ENCODE measurements around the gene ELP5.

ELP5 gene

GRCh38 chr17:7252176-7253043 is at the start of gene ELP5:
Gene ELP5, plus strand, starts transcription at chr17:7252215. Its CDS starts 336 bp downstream, at chr17:7252551.
- H3K27me3 ChIP-seq (ENCODE audit: low read depth): no peaks in the 10 kb centered on the region
- in situ Hi-C loops (cut with MboI; ENCODE audit: low sequenced_read_pairs): no loop called here

GRCh38 chr17:7203391-7203790 is 48.6 kb upstream of the ELP5 start:
- Histone ChIP-seq H3K36me3 (replicated peaks) (no peaks in the 10 kb centered on the region), H3K27me3 (ENCODE audit: low read depth) (no peaks in the 10 kb centered on the region), H3K9me3 (no peaks in the 10 kb centered on the region), H3K4me3 (no peak overlapping the region), H3K4me1 (no peaks in the 10 kb centered on the region)
- in situ Hi-C loops (cut with MboI; ENCODE audit: low sequenced_read_pairs): no loop called here
- DNase-seq (ENCODE audit: low spot score in 2 of 2): no peak

More at GRCh38 chr17:7252176-7253043, at the start of gene ELP5:
- DNase-seq (ENCODE audit: low spot score in 2 of 2): peak; percentile 89 to 96
- Histone ChIP-seq H3K9me3 (no peaks in the 10 kb centered on the region), H3K4me1 (peaks cover 16% of the 10 kb centered on the region), H3K36me3 (replicated peaks) (peaks cover 28% of the 10 kb centered on the region), H3K4me3 (peak within 1 kb of the TSS; percentile 99)

- in situ Hi-C loops (cut with MboI; ENCODE audit: low sequenced_read_pairs): no loop called here
- no peak for DNase-seq (ENCODE audit: low spot score in 2 of 2)
- Histone ChIP-seq H3K36me3 (replicated peaks) (no peaks in the 10 kb centered on the region), H3K4me1 (no peaks in the 10 kb centered on the region), H3K27me3 (ENCODE audit: low read depth) (no peaks in the 10 kb centered on the region), H3K4me3 (no peak overlapping the region), H3K9me3 (no peaks in the 10 kb centered on the region)
Measured at GRCh38 chr17:7204336-7204735, 47.7 kb upstream of the ELP5 start.

GRCh38 chr17:7204828-7205461 is 47.1 kb upstream of the ELP5 start:
- in situ Hi-C loops (cut with MboI; ENCODE audit: low sequenced_read_pairs): no loop called here
- Histone ChIP-seq H3K9me3 (no peaks in the 10 kb centered on the region), H3K27me3 (ENCODE audit: low read depth) (no peaks in the 10 kb centered on the region), H3K4me1 (no peaks in the 10 kb centered on the region), H3K36me3 (replicated peaks) (no peaks in the 10 kb centered on the region), H3K4me3 (no peak overlapping the region)
- DNase-seq (ENCODE audit: low spot score in 2 of 2): peak in 1 of 2 experiments; percentile 58

GRCh38 chr17:7205561-7205960 is 46.5 kb upstream of the ELP5 start:
- in situ Hi-C loops (cut with MboI; ENCODE audit: low sequenced_read_pairs): no loop called here
- Histone ChIP-seq H3K36me3 (replicated peaks) (no peaks in the 10 kb centered on the region), H3K9me3 (no peaks in the 10 kb centered on the region), H3K4me3 (no peak overlapping the region), H3K4me1 (no peaks in the 10 kb centered on the region), H3K27me3 (ENCODE audit: low read depth) (no peaks in the 10 kb centered on the region)
- no peak for DNase-seq (ENCODE audit: low spot score in 2 of 2)

GRCh38 chr17:7207120-7208001 is 44.7 kb upstream of the ELP5 start:
- H3K27me3 ChIP-seq (ENCODE audit: low read depth): no peaks in the 10 kb centered on the region
- no peak overlapping the region for H3K4me3 ChIP-seq
- in situ Hi-C loops (cut with MboI; ENCODE audit: low sequenced_read_pairs): no loop called here
- DNase-seq (ENCODE audit: low spot score in 2 of 2): no peak
- H3K36me3 ChIP-seq (replicated peaks): no peaks in the 10 kb centered on the region
- H3K9me3 ChIP-seq: no peaks in the 10 kb centered on the region
- no peaks in the 10 kb centered on the region for H3K4me1 ChIP-seq

GRCh38 chr17:7208027-7208571 is 43.9 kb upstream of the ELP5 start:
- in situ Hi-C loops (cut with MboI; ENCODE audit: low sequenced_read_pairs): no loop called here
- Histone ChIP-seq H3K9me3 (no peaks in the 10 kb centered on the region), H3K4me3 (no peak overlapping the region), H3K36me3 (replicated peaks) (no peaks in the 10 kb centered on the region), H3K4me1 (no peaks in the 10 kb centered on the region), H3K27me3 (ENCODE audit: low read depth) (no peaks in the 10 kb centered on the region)
- DNase-seq (ENCODE audit: low spot score in 2 of 2): no peak

- H3K9me3 ChIP-seq: no peaks in the 10 kb centered on the region
- no peaks in the 10 kb centered on the region for H3K27me3 ChIP-seq (ENCODE audit: low read depth)
- no peak overlapping the region for H3K4me3 ChIP-seq
- no peak for DNase-seq (ENCODE audit: low spot score in 2 of 2)
- H3K4me1 ChIP-seq: peaks cover 3% of the 10 kb centered on the region
- in situ Hi-C loops (cut with MboI; ENCODE audit: low sequenced_read_pairs): no loop called here
- H3K36me3 ChIP-seq (replicated peaks): no peaks in the 10 kb centered on the region
Measured at GRCh38 chr17:7208754-7209460, 43.1 kb upstream of the ELP5 start.

GRCh38 chr17:7211491-7212273 is 40.3 kb upstream of the ELP5 start:
- no peaks in the 10 kb centered on the region for H3K27me3 ChIP-seq (ENCODE audit: low read depth)
- no peaks in the 10 kb centered on the region for H3K9me3 ChIP-seq
- DNase-seq (ENCODE audit: low spot score in 2 of 2): no peak
- in situ Hi-C loops (cut with MboI; ENCODE audit: low sequenced_read_pairs): no loop called here
- H3K36me3 ChIP-seq (replicated peaks): no peaks in the 10 kb centered on the region
- no peak overlapping the region for H3K4me3 ChIP-seq
- H3K4me1 ChIP-seq: peaks cover 5% of the 10 kb centered on the region

- Histone ChIP-seq H3K4me3 (peak overlapping the region; percentile 31), H3K4me1 (peaks cover 6% of the 10 kb centered on the region), H3K36me3 (replicated peaks) (no peaks in the 10 kb centered on the region), H3K9me3 (no peaks in the 10 kb centered on the region), H3K27me3 (ENCODE audit: low read depth) (no peaks in the 10 kb centered on the region)
- peak; percentile 97 to 98 for DNase-seq (ENCODE audit: low spot score in 2 of 2)
- in situ Hi-C loops (cut with MboI; ENCODE audit: low sequenced_read_pairs): no loop called here
Measured at GRCh38 chr17:7213895-7214299, 38.1 kb upstream of the ELP5 start.

- in situ Hi-C loops (cut with MboI; ENCODE audit: low sequenced_read_pairs): no loop called here
Measured at GRCh38 chr17:7214300-7215135, 37.5 kb upstream of the ELP5 start.

GRCh38 chr17:7215136-7215638 is 36.8 kb upstream of the ELP5 start:
- no peak overlapping the region for H3K4me3 ChIP-seq
- no peak for DNase-seq (ENCODE audit: low spot score in 2 of 2)
- H3K4me1 ChIP-seq: peaks cover 13% of the 10 kb centered on the region
- H3K9me3 ChIP-seq: no peaks in the 10 kb centered on the region
- peaks cover 4% of the 10 kb centered on the region for H3K36me3 ChIP-seq (replicated peaks)
- in situ Hi-C loops (cut with MboI; ENCODE audit: low sequenced_read_pairs): no loop called here
- no peaks in the 10 kb centered on the region for H3K27me3 ChIP-seq (ENCODE audit: low read depth)

More at GRCh38 chr17:7214300-7215135, 37.5 kb upstream of the ELP5 start:
- H3K36me3 ChIP-seq (replicated peaks): no peaks in the 10 kb centered on the region
- peak; percentile 96 to 100 for DNase-seq (ENCODE audit: low spot score in 2 of 2)
- H3K27me3 ChIP-seq (ENCODE audit: low read depth): no peaks in the 10 kb centered on the region
- H3K4me3 ChIP-seq: peak overlapping the region; percentile 31
- H3K9me3 ChIP-seq: no peaks in the 10 kb centered on the region
- peaks cover 12% of the 10 kb centered on the region for H3K4me1 ChIP-seq

Measured in HAP-1 (cell line).